Endothelial cell of umbilical vein (primary cell): ENCODE measurements around the gene C3orf49. TPM values are rescaled to one million over a fixed set of nuclear protein-coding genes. Genes with fewer than 3 reads are reported as not detected.

ENCODE experiments used
- BruUV-seq: library from RNA; stranded (reverse); fragments of 400-500 nt; replicated peaks from 2 replicates; lab custom pipeline; 2021; lab: Mats Ljungman, UMichigan
- CTCF ChIA-PET: fragments of 300-600, 350-600 bp; sonication (Branson Sonifier 250); formaldehyde crosslinking; loops from one replicate; lab custom pipeline; 2021; ENCODE audit warnings: antibody characterized with exemption, inconsistent platforms; lab: Charles Lee
- POLR2A ChIA-PET: fragments of 300-600, 350-600 bp; sonication (Branson Sonifier 250); formaldehyde crosslinking; loops from one replicate; lab custom pipeline; 2021; ENCODE audit warnings: antibody characterized with exemption, inconsistent platforms; lab: Charles Lee
- DNase-seq: peaks from one replicate; pipeline ENCODE4 v3.0.0-alpha.2; 2011; ENCODE audit warnings: low read depth, low spot score
- FAIRE-seq: peaks from 2 replicates; lab custom pipeline; 2011; peaks lifted over from hg19 to GRCh38; lab: Jason Lieb, UNC
- H2AFZ ChIP-seq: 2 replicates; pipeline ENCODE4 v1.6.0; 2012; ENCODE audit warnings: low read depth, low read length, control low read depth, inconsistent platforms
- H3K27ac ChIP-seq: 2 replicates; pipeline ENCODE4 v1.5.1; 2011; ENCODE audit warnings: low read depth, mild to moderate bottlenecking, control low read depth, low read length, moderate library complexity; ENCODE audit not compliant: insufficient read depth
- H3K27me3 ChIP-seq, 2 experiments: 2 replicates each; pipeline versions ENCODE4 v1.6.0 to v1.6.1; 2011; ENCODE audit warnings: low read length in 2 of 2, mixed read lengths in 1 of 2; ENCODE audit not compliant: control insufficient read depth in 2 of 2, insufficient read depth in 2 of 2
- H3K36me3 ChIP-seq, 2 experiments: 2 replicates in 1 of 2; 3 replicates in 1 of 2; pipeline ENCODE4 v1.5.1; 2011; ENCODE audit warnings: low read length in 2 of 2, mild to moderate bottlenecking in 1 of 2, moderate library complexity in 1 of 2; ENCODE audit not compliant: control insufficient read depth in 2 of 2, insufficient read depth in 2 of 2; ENCODE audit errors: extremely low read depth in 1 of 2
- H3K4me1 ChIP-seq: 3 replicates; pipeline ENCODE4 v1.5.1; 2011; ENCODE audit warnings: mild to moderate bottlenecking, low read length; ENCODE audit not compliant: control insufficient read depth, insufficient read depth; ENCODE audit errors: extremely low read depth
- H3K4me2 ChIP-seq: 2 replicates; pipeline ENCODE4 v1.6.1; 2011; ENCODE audit warnings: low read length, control low read depth, mixed read lengths; ENCODE audit not compliant: insufficient read depth
- H3K4me3 ChIP-seq, 3 experiments: fragments of 200-600 bp in 1 of 3; sonication (generic), shearing (Covaris generic) in 1 of 3; replicated peaks in 1 of 3; 2 replicates each; pipeline ENCODE4 v1.5.1; 2011 to 2016; ENCODE audit warnings: control low read depth in 3 of 3, low read length in 3 of 3, mild to moderate bottlenecking in 2 of 3, inconsistent platforms in 1 of 3, low read depth in 1 of 3, moderate library complexity in 1 of 3; ENCODE audit not compliant: insufficient read depth in 1 of 3
- H3K79me2 ChIP-seq: 2 replicates; pipeline ENCODE4 v1.6.0; 2012; ENCODE audit warnings: low read length, inconsistent platforms; ENCODE audit not compliant: control insufficient read depth, insufficient read depth
- H3K9ac ChIP-seq: replicated peaks from 2 replicates; pipeline ENCODE3; 2011; ENCODE audit warnings: low read length, control low read depth; ENCODE audit not compliant: insufficient read depth; ENCODE audit errors: extremely low read depth
- H3K9me1 ChIP-seq: replicated peaks from 3 replicates; pipeline ENCODE4 v1.6.0; 2011; ENCODE audit warnings: mild to moderate bottlenecking, low read length; ENCODE audit not compliant: control insufficient read depth, insufficient read depth; ENCODE audit errors: extremely low read depth
- H3K9me3 ChIP-seq: replicated peaks from 2 replicates; pipeline ENCODE4 v1.5.1; 2012; ENCODE audit warnings: low read length, inconsistent platforms; ENCODE audit not compliant: control insufficient read depth, insufficient read depth
- H4K20me1 ChIP-seq: replicated peaks from 2 replicates; pipeline ENCODE3; 2011; ENCODE audit warnings: mild to moderate bottlenecking, low read length; ENCODE audit not compliant: control insufficient read depth, insufficient read depth; ENCODE audit errors: extremely low read depth
- CTCF ChIP-seq, 2 donors: IDR thresholded peaks; 1 replicate in 1 of 2; 2 replicates in 1 of 2; pipeline ENCODE4 v1.5.1; 2011; ENCODE audit warnings: low read length in 2 of 2, mild to moderate bottlenecking in 2 of 2, moderate library complexity in 2 of 2, control low read depth in 1 of 2, inconsistent platforms in 1 of 2, low read depth in 1 of 2; ENCODE audit not compliant: insufficient read depth in 1 of 2; ENCODE audit errors: extremely low read depth in 1 of 2
- EZH2 ChIP-seq: IDR thresholded peaks from 2 replicates; pipeline ENCODE4 v1.6.1; 2012; ENCODE audit warnings: borderline replicate concordance, low read depth, mild to moderate bottlenecking, moderate library complexity, low read length, inconsistent platforms; ENCODE audit not compliant: severe bottlenecking
- FOS ChIP-seq: IDR thresholded peaks from 2 replicates; pipeline ENCODE4 v1.6.1; 2011; ENCODE audit warnings: mild to moderate bottlenecking, low read length, moderate library complexity, borderline replicate concordance; ENCODE audit not compliant: insufficient read depth
- GATA2 ChIP-seq: IDR thresholded peaks from 2 replicates; pipeline ENCODE4 v1.7.0; 2011; ENCODE audit warnings: low read depth, mild to moderate bottlenecking, moderate library complexity, mixed read lengths, low read length; ENCODE audit not compliant: insufficient read length, insufficient read depth
- JUN ChIP-seq: IDR thresholded peaks from 2 replicates; pipeline ENCODE4 v1.6.1; 2011; ENCODE audit warnings: borderline replicate concordance, low read depth; ENCODE audit not compliant: insufficient read length, insufficient read depth
- MAX ChIP-seq: IDR thresholded peaks from 2 replicates; pipeline ENCODE4 v1.6.1; 2011; ENCODE audit not compliant: insufficient read depth, insufficient read length
- MYC ChIP-seq: IDR thresholded peaks from one replicate; pipeline ENCODE4 v1.6.1; 2011; ENCODE audit warnings: mild to moderate bottlenecking, low read depth, low read length
- POLR2A ChIP-seq: IDR thresholded peaks from 2 replicates; pipeline ENCODE4 v1.6.1; 2012; ENCODE audit warnings: low read depth, mild to moderate bottlenecking, control low read depth, low read length
- POLR2AphosphoS5 ChIP-seq: IDR thresholded peaks from 2 replicates; pipeline ENCODE4 v1.6.1; 2012; ENCODE audit warnings: low read depth, mild to moderate bottlenecking, control low read depth, low read length, moderate library complexity; ENCODE audit not compliant: insufficient read depth
- dilution Hi-C: fragments of 300-500 bp; cut with MboI; formaldehyde crosslinking; loops from one replicate; pipeline ENCODE4 v1.15.0; 2019; ENCODE audit warnings: low sequenced_read_pairs; ENCODE audit not compliant: extremely low pct_ligation_motif_present
- intact Hi-C: fragments of 100-400 bp; cut with micrococcal nuclease; formaldehyde crosslinking; loops from one replicate; pipeline ENCODE4 v1.10.0; 2022
- polyA plus RNA-seq, 4 experiments: library from polyadenylated mRNA; depleted of rRNA in 3 of 4; stranded (reverse) in 3 of 4; unstranded in 1 of 4; fragments of >200 nt; gene quantifications; 2 replicates each; pipeline versions ENCODE4 v1.2.1 to v1.2.3, GENCODE V29; 2011 to 2012; ENCODE audit warnings: missing spikeins in 1 of 4
- total RNA-seq: library from RNA; stranded (reverse); gene quantifications from 2 replicates; pipeline ENCODE4 v1.2.3, GENCODE V29; 2021

Gene C3orf49
- total and polyA plus RNA-seq, 2 donors (not counting 3 experiments of a cell fraction or from before 2014, with no cell fraction given) = not detected

GRCh38 chr3:63895422-63896189 is 76.5 kb downstream of the C3orf49 start:
- Histone ChIP-seq H3K79me2 (peaks cover 3% of the 10 kb centered on the region), H3K4me2 (no peak overlapping the region)
- POLR2A ChIA-PET = no interaction called here

More at GRCh38 chr3:63895422-63896189, 76.5 kb downstream of the C3orf49 start:
- intact Hi-C loops = no loop called here
- no peak overlapping the region for H3K27ac ChIP-seq
- no peak overlapping the region for H3K9ac ChIP-seq
- dilution Hi-C loops = no loop called here
- H3K4me1 ChIP-seq = peaks cover 7% of the 10 kb centered on the region
- H3K9me1 ChIP-seq = no peaks in the 10 kb centered on the region
- H3K4me3 ChIP-seq = no peak overlapping the region
- H3K9me3 ChIP-seq = no peaks in the 10 kb centered on the region
- H4K20me1 ChIP-seq = no peaks in the 10 kb centered on the region
- H2AFZ ChIP-seq = no peak overlapping the region
- no TSS peak for BruUV-seq
- TF ChIP-seq CTCF (IDR thresholded peaks at IDR 0.05; ENCODE audit: extremely low read depth in 1 of 2, insufficient read depth in 1 of 2, low read depth in 1 of 2, low read length in 2 of 2) (no peak), JUN (no peak), MAX (no peak), POLR2AphosphoS5 (no peak), FOS (no peak), MYC (no peak), POLR2A (no peak), EZH2 (no peak), GATA2 (no peak)
- H3K27me3 ChIP-seq = no peaks in the 10 kb centered on the region
- CTCF ChIA-PET = interaction anchor here (1.0 kb wide), 1 partner anchor 12 kb away, joined by 3 read pairs; no protein-coding TSS in a partner anchor
- FAIRE-seq (no peak), DNase-seq (no peak)
- no peaks in the 10 kb centered on the region for H3K36me3 ChIP-seq
